CD4-positive, alpha-beta T cell (primary cell): ENCODE measurements around the gene CD72. TPM values are rescaled to one million over a fixed set of nuclear protein-coding genes. Genes with fewer than 3 reads are reported as not detected.

ENCODE experiments used
- ATAC-seq: fragments of 200-7000 bp; cut with Tn5 transposase; one replicate; pipeline ENCODE4 v1.10.0; 2022; ENCODE audit warnings: mild to moderate bottlenecking; ENCODE audit not compliant: poor library complexity
- CTCF ChIA-PET: fragments of 350-600 bp; sonication (Branson Sonifier 250); formaldehyde crosslinking; loops from one replicate; lab custom pipeline; 2021; ENCODE audit warnings: antibody characterized with exemption, inconsistent platforms; lab: Charles Lee
- POLR2A ChIA-PET: fragments of 350-600 bp; sonication (Branson Sonifier 250); formaldehyde crosslinking; loops from one replicate; lab custom pipeline; 2021; ENCODE audit warnings: antibody characterized with exemption, inconsistent platforms; lab: Charles Lee
- DNase-seq, 14 experiments: peaks; one replicate each; pipeline ENCODE4 v3.0.0-alpha.2; 2013 to 2020; ENCODE audit warnings: mixed read lengths in 2 of 14
- H3K27ac ChIP-seq, 2 donors: one replicate each; pipeline versions ENCODE4 v1.5.1 to v1.7.0; 2013; ENCODE audit warnings: low read length in 2 of 2, low read depth in 1 of 2, mild to moderate bottlenecking in 1 of 2
- H3K27me3 ChIP-seq, 2 experiments: 1 replicate in 1 of 2; 2 replicates in 1 of 2; pipeline versions ENCODE4 v1.6.1 to v1.7.0; 2013; ENCODE audit warnings: low read length in 2 of 2, control low read depth in 1 of 2, mild to moderate bottlenecking in 1 of 2, moderate library complexity in 1 of 2; ENCODE audit not compliant: insufficient read depth in 2 of 2, control insufficient read depth in 1 of 2
- H3K36me3 ChIP-seq: one replicate; pipeline ENCODE4 v1.6.1; 2013; ENCODE audit warnings: low read length, control low read depth; ENCODE audit not compliant: insufficient read depth
- H3K4me1 ChIP-seq: one replicate; pipeline ENCODE4 v1.6.1; 2013; ENCODE audit warnings: low read length, control low read depth; ENCODE audit not compliant: insufficient read depth
- H3K4me3 ChIP-seq: one replicate; pipeline ENCODE4 v1.5.1; 2013; ENCODE audit warnings: mild to moderate bottlenecking, low read length, moderate library complexity
- H3K9me3 ChIP-seq, 2 experiments: 1 replicate in 1 of 2; 2 replicates in 1 of 2; pipeline versions ENCODE4 v1.6.1 to v1.7.0; 2013; ENCODE audit warnings: low read length in 2 of 2, mild to moderate bottlenecking in 2 of 2, control low read depth in 1 of 2, moderate library complexity in 1 of 2; ENCODE audit not compliant: control insufficient read depth in 1 of 2, insufficient read depth in 1 of 2
- H3K27ac Mint-ChIP-seq: one replicate; pipeline ENCODE4 v1.8.0; 2020; ENCODE audit warnings: mixed read lengths
- H3K27me3 Mint-ChIP-seq: one replicate; pipeline ENCODE4 v1.8.0; 2021; ENCODE audit warnings: mixed read lengths
- H3K36me3 Mint-ChIP-seq: one replicate; pipeline ENCODE4 v1.8.0; 2021; ENCODE audit warnings: low read depth, mixed read lengths
- H3K4me1 Mint-ChIP-seq: one replicate; pipeline ENCODE4 v1.8.0; 2021; ENCODE audit warnings: low read depth, mixed read lengths
- H3K4me3 Mint-ChIP-seq: one replicate; pipeline ENCODE4 v1.8.0; 2020; ENCODE audit warnings: mild to moderate bottlenecking, mixed read lengths
- H3K9me3 Mint-ChIP-seq: one replicate; pipeline ENCODE4 v1.8.0; 2020; ENCODE audit warnings: mixed read lengths
- intact Hi-C, 2 experiments: fragments of 100-400 bp; cut with DNase I in 1 of 2; cut with micrococcal nuclease in 1 of 2; formaldehyde crosslinking; loops; one replicate each; pipeline versions ENCODE4 v1.15.1 to v1.9.0; 2023 to 2025; cut with DNase I, micrococcal nuclease
- total RNA-seq, 174 experiments: library from RNA in 2 of 174; stranded (reverse) in 2 of 174; gene quantifications; one replicate each; pipeline ENCODE4 v1.2.3 and lab custom pipeline; 2021 to 2026
- TF ChIP-seq, protein P1 (sequence below): fragments of 200-600 bp; IDR thresholded peaks from one replicate; pipeline ENCODE4 v1.8.0; 2022; ENCODE audit warnings: antibody characterized with exemption, mild to moderate bottlenecking

CD72 gene
- total RNA-seq, 2 experiments from 2014 or later, result 2.3 to 3.6 TPM

DNA sequence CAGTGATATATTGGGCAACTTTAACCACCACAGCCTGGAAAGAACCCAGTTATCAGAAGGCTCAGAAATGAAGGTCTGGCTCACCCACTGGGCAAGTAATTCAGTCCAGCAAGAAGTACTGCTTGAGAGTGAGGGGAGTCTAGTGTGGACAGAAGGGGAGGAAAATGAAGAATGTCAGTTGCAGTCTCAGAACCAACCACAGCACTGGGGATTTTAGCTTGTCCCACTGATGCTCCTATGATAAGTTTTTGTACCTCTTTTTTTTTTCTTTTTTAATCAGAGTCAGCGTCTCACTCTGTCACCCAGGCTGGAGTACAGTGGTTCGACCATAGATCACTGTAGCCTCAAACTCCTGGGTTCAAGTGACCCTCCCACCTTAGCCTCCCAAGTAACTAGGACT, 9.4 kb upstream of the CD72 start:
- Histone ChIP-seq H3K36me3 (no peaks in the 10 kb centered on the region), H3K4me1 (no peaks in the 10 kb centered on the region), H3K9me3 (no peaks in the 10 kb centered on the region), H3K27me3 (no peaks in the 10 kb centered on the region), H3K4me3 (no peak overlapping the region), H3K27ac (no peak overlapping the region)
- H3K27me3 Mint-ChIP-seq, result no peaks in the 10 kb centered on the region
- no peak overlapping the region for H3K27ac Mint-ChIP-seq
- H3K4me1 Mint-ChIP-seq, result no peaks in the 10 kb centered on the region
- DNase-seq (no peak), ATAC-seq (no peak)
- no peak overlapping the region for H3K4me3 Mint-ChIP-seq
- ChIA-PET POLR2A (no interaction called here), CTCF (no interaction called here)
- TF ChIP-seq, protein P1, sequence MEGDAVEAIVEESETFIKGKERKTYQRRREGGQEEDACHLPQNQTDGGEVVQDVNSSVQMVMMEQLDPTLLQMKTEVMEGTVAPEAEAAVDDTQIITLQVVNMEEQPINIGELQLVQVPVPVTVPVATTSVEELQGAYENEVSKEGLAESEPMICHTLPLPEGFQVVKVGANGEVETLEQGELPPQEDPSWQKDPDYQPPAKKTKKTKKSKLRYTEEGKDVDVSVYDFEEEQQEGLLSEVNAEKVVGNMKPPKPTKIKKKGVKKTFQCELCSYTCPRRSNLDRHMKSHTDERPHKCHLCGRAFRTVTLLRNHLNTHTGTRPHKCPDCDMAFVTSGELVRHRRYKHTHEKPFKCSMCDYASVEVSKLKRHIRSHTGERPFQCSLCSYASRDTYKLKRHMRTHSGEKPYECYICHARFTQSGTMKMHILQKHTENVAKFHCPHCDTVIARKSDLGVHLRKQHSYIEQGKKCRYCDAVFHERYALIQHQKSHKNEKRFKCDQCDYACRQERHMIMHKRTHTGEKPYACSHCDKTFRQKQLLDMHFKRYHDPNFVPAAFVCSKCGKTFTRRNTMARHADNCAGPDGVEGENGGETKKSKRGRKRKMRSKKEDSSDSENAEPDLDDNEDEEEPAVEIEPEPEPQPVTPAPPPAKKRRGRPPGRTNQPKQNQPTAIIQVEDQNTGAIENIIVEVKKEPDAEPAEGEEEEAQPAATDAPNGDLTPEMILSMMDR, result no peak
- intact Hi-C loops, result no loop called here
- no peaks in the 10 kb centered on the region for H3K9me3 Mint-ChIP-seq
- H3K36me3 Mint-ChIP-seq, result no peaks in the 10 kb centered on the region

DNA sequence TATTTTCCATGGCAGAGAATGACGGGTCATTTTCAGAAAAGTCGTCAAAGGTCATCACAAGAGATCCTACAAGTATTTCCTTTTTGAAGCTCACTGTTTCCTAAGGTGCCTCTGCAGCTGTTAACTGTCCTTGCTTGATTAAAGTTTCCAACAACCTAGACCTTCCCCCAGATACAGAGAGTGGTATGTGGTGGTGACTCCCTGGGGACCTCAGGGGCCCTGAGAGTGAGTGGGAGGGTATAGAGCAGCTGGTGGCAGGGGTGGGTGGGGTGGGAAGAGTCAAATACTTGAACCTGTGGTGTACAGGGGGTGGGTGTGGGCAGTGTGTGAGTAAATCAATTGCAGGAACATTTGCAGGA, 1.6 kb upstream of the CD72 start:
- H3K4me1 ChIP-seq, result peaks cover 40% of the 10 kb centered on the region
- TF ChIP-seq, protein P1, result no peak
- Mint-ChIP-seq H3K27me3 (no peaks in the 10 kb centered on the region), H3K27ac (peak overlapping the region; percentile 66), H3K4me3 (no peak overlapping the region), H3K9me3 (no peaks in the 10 kb centered on the region), H3K4me1 (peaks cover 43% of the 10 kb centered on the region), H3K36me3 (no peaks in the 10 kb centered on the region)
- H3K9me3 ChIP-seq, result no peaks in the 10 kb centered on the region
- ATAC-seq, result no peak
- DNase-seq, result no peak
- intact Hi-C loops, result loop anchor here (5.0 kb wide), 1 partner anchor 38 kb away; the partner anchor contains the start of genes CCDC107 (in 2 of the 2) and RMRP (in 2 of the 2)
- CTCF ChIA-PET, result interaction anchor here (0.5 to 1.5 kb wide), 3 partner anchors 9 to 861 kb away, joined by 3 to 5 read pairs (median 3); no protein-coding TSS in a partner anchor
- H3K27me3 ChIP-seq, result no peaks in the 10 kb centered on the region
- peak overlapping the region in 1 of 2 donors; percentile 20 for H3K27ac ChIP-seq
- H3K36me3 ChIP-seq, result no peaks in the 10 kb centered on the region
- H3K4me3 ChIP-seq, result no peak overlapping the region
- POLR2A ChIA-PET, result interaction anchor here (0.8 to 2.1 kb wide), 6 partner anchors 21 to 326 kb away, joined by 3 to 12 read pairs (median 7); partner anchors contain the start of genes CCDC107, RMRP and SIT1

DNA sequence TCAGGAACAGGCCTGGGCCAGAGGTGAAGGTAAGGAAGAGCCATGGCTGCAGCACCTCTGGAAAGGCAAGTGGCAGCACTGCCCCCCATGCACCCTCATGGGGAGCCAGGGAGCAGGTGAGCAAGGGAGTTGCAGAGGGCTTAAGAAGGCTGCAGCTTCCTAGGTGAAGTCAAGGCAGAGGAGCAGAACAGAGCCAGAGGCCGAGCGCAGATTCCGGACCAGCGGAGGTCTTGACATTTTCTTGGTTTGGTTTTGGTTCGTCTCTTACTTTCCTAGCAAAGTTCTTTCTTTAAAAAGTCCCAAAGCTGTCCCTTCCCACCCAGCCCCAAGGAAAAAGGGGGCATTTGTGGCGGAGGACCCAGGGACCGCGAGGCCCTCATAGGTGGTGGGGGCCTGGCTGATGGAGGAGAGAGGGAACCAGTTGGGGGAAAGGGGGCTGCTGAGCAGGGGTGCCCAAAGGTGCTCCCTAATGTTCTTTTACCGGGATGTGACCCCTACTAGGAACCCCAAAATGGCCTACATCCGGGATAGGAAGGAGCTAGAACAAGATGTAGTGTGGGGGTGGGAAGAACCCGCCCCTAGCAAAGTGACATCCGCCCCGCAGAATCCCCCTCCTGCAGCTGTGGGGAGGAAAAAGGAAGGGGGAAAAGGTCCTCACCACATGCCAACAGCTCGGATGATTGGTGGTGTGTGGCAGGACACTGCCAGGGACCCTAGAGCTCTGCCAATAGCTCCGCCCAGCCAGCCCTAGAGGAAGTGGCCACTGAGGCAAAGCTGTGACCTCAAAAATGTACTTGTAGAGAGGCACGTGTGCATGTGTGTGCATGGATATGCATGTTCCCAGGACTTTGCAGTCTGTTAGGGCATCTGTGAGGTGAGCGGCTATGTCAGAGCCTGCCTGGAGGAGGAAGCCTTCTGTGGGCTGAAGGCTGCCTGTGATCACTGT, 914 bp upstream of the CD72 start:
- Mint-ChIP-seq H3K4me3 (peak overlapping the region; percentile 86), H3K9me3 (no peaks in the 10 kb centered on the region), H3K27ac (peak overlapping the region; percentile 72), H3K36me3 (no peaks in the 10 kb centered on the region), H3K4me1 (peaks cover 49% of the 10 kb centered on the region), H3K27me3 (no peaks in the 10 kb centered on the region)
- intact Hi-C loops, result loop anchor here (5.0 kb wide), 1 partner anchor 38 kb away; the partner anchor contains the start of genes CCDC107 (in 2 of the 2) and RMRP (in 2 of the 2)
- Histone ChIP-seq H3K36me3 (no peaks in the 10 kb centered on the region), H3K27ac (peak overlapping the region; percentile 20 to 48), H3K4me1 (peaks cover 40% of the 10 kb centered on the region), H3K4me3 (no peak overlapping the region), H3K9me3 (no peaks in the 10 kb centered on the region), H3K27me3 (no peaks in the 10 kb centered on the region)
- TF ChIP-seq, protein P1, result no peak
- DNase-seq (peak in 5 of 14 experiments; percentile 22 to 88 (median 52)), ATAC-seq (peak; percentile 16)
- ChIA-PET CTCF (interaction anchor here (1.5 kb wide), 1 partner anchor 8 kb away, joined by 3 read pairs; no protein-coding TSS in a partner anchor), POLR2A (interaction anchor here (0.8 to 2.1 kb wide), 7 partner anchors 21 to 326 kb away, joined by 3 to 12 read pairs (median 3); partner anchors contain the start of genes CCDC107, RMRP and SIT1)
